ENCODE data around the gene AP1G1. TPM values are rescaled to one million over a fixed set of nuclear protein-coding genes. Genes with fewer than 3 reads are reported as not detected.
"Not testable (repeated sequence)": the region's sequence is repeated elsewhere in the genome, so short reads cannot be mapped to it uniquely, and the experiment has no call there.

The AP1G1 gene
- total RNA-seq, 1 experiment from 2014 or later: 63.8 TPM

DNA sequence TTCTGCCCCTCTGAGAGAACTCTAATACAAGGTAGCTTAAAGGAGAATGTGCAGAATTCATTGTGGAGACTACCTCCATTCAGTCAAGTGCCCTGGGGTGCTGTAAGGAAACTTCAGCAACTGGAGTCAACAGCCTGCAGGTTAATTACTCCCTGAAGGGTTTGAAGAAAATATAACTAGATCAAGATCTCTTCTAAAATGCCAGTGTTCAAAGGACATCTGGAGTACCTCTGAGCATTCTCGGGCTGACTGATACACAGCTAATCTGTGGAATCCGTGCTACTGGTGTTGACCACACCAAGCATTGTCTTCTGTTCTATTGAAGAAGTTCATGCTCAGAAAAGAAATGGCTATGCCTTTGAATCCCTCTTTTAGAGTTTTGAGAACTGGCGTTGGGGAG, 25.7 kb upstream of the AP1G1 start:
- no peak overlapping the region for H3K27ac ChIP-seq (ENCODE audit: low read length)
- intact Hi-C loops (cut with micrococcal nuclease; ENCODE audit: unreplicated experiment) (no loop called here), in situ Hi-C loops (cut with HindIII; ENCODE audit: low pct_unique_long_range_greater_than_20kb, low sequenced_read_pairs) (no loop called here)
- H3K36me3 ChIP-seq (ENCODE audit: control insufficient read depth, insufficient read depth, low read length): no peaks in the 10 kb centered on the region
- H3K27me3 ChIP-seq (ENCODE audit: control insufficient read depth, insufficient read depth, low read length): no peaks in the 10 kb centered on the region
- no peaks in the 10 kb centered on the region for H3K9me3 ChIP-seq (ENCODE audit: control insufficient read depth, insufficient read depth, low read depth, low read length)
- BruUV-seq (replicated peaks): no TSS peak
- TF ChIP-seq SIN3A (IDR thresholded peaks at IDR 0.05; ENCODE audit: borderline replicate concordance, insufficient read depth, low read depth, low read length) (no peak), TCF7L2 (IDR thresholded peaks at IDR 0.05; ENCODE audit: low read depth, low read length) (no peak), POLR2AphosphoS5 (IDR thresholded peaks at IDR 0.05; ENCODE audit: low read depth, low read length) (no peak)
- TF ChIP-seq, protein P1, sequence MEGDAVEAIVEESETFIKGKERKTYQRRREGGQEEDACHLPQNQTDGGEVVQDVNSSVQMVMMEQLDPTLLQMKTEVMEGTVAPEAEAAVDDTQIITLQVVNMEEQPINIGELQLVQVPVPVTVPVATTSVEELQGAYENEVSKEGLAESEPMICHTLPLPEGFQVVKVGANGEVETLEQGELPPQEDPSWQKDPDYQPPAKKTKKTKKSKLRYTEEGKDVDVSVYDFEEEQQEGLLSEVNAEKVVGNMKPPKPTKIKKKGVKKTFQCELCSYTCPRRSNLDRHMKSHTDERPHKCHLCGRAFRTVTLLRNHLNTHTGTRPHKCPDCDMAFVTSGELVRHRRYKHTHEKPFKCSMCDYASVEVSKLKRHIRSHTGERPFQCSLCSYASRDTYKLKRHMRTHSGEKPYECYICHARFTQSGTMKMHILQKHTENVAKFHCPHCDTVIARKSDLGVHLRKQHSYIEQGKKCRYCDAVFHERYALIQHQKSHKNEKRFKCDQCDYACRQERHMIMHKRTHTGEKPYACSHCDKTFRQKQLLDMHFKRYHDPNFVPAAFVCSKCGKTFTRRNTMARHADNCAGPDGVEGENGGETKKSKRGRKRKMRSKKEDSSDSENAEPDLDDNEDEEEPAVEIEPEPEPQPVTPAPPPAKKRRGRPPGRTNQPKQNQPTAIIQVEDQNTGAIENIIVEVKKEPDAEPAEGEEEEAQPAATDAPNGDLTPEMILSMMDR (IDR thresholded peaks at IDR 0.05): no peak
- TF ChIP-seq, protein P2, sequence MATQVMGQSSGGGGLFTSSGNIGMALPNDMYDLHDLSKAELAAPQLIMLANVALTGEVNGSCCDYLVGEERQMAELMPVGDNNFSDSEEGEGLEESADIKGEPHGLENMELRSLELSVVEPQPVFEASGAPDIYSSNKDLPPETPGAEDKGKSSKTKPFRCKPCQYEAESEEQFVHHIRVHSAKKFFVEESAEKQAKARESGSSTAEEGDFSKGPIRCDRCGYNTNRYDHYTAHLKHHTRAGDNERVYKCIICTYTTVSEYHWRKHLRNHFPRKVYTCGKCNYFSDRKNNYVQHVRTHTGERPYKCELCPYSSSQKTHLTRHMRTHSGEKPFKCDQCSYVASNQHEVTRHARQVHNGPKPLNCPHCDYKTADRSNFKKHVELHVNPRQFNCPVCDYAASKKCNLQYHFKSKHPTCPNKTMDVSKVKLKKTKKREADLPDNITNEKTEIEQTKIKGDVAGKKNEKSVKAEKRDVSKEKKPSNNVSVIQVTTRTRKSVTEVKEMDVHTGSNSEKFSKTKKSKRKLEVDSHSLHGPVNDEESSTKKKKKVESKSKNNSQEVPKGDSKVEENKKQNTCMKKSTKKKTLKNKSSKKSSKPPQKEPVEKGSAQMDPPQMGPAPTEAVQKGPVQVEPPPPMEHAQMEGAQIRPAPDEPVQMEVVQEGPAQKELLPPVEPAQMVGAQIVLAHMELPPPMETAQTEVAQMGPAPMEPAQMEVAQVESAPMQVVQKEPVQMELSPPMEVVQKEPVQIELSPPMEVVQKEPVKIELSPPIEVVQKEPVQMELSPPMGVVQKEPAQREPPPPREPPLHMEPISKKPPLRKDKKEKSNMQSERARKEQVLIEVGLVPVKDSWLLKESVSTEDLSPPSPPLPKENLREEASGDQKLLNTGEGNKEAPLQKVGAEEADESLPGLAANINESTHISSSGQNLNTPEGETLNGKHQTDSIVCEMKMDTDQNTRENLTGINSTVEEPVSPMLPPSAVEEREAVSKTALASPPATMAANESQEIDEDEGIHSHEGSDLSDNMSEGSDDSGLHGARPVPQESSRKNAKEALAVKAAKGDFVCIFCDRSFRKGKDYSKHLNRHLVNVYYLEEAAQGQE (IDR thresholded peaks at IDR 0.05; ENCODE audit: insufficient read depth in 1 of 2, low read depth in 2 of 2, low read length in 1 of 2): no peak
- H3K4me1 ChIP-seq (ENCODE audit: control insufficient read depth, insufficient read depth, low read length): no peaks in the 10 kb centered on the region
- no peak overlapping the region for H3K4me3 ChIP-seq (ENCODE audit: low read depth in 2 of 2, low read length in 2 of 2)
- DNase-seq (ENCODE audit: low read depth, low spot score): no peak
- POLR2A ChIA-PET: interaction anchor here (0.5 kb wide), 1 partner anchor 15 kb away, joined by 15 read pairs; no protein-coding TSS in a partner anchor
- ATAC-seq: no peak
- CTCF ChIA-PET: no interaction called here

DNA sequence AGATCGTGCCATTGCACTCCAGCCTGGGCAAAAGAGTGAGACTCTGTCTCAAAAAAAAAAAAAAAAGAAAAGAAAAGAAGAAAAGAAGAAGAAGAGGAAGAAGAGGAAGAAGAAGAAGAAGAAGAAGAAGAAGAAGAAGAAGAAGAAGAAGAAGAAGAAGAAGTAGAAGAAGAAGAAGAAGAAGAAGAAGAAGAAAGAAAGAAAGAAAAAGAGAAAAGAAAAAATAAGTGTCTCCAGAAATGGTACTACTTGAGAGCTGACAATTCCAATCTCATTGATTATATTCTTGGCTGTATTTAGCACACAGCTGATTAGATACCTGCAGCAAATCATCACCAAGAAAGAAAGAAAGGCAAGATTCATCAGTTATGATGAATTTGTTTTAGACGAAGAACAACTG, 23.5 kb upstream of the AP1G1 start:
- H3K27ac ChIP-seq (ENCODE audit: low read length); ATAC-seq; H3K4me1 ChIP-seq (ENCODE audit: control insufficient read depth, insufficient read depth, low read length); H3K27me3 ChIP-seq (ENCODE audit: control insufficient read depth, insufficient read depth, low read length); H3K9me3 ChIP-seq (ENCODE audit: control insufficient read depth, insufficient read depth, low read depth, low read length); H3K4me3 ChIP-seq (ENCODE audit: low read depth in 2 of 2, low read length in 2 of 2); in situ Hi-C loops (cut with HindIII; ENCODE audit: low pct_unique_long_range_greater_than_20kb, low sequenced_read_pairs); DNase-seq (ENCODE audit: low read depth, low spot score); CTCF ChIA-PET; POLR2A ChIA-PET; BruUV-seq (replicated peaks); H3K36me3 ChIP-seq (ENCODE audit: control insufficient read depth, insufficient read depth, low read length); intact Hi-C loops (cut with micrococcal nuclease; ENCODE audit: unreplicated experiment): not testable (repeated sequence)

DNA sequence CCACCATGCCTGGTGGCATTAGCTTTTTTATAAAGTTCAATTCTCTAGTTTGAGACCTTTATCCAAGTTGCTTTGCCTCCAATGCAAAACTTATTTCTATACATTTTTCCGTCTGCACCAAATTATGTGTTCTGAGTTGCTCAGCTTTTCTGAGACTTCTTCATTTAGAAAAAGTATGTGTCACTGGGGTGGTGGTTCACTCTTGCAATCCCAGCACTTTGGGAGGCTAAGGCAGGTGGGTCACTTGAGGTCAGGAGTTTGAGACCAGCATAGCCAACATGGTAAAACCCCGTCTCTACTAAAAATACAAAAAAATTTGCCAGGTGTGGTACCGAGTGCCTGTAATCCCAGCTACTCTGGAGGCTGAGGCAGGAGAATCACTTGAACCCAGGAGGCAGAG, 23.1 kb upstream of the AP1G1 start:
- H3K27me3 ChIP-seq (ENCODE audit: control insufficient read depth, insufficient read depth, low read length); H3K9me3 ChIP-seq (ENCODE audit: control insufficient read depth, insufficient read depth, low read depth, low read length); H3K4me3 ChIP-seq (ENCODE audit: low read depth in 2 of 2, low read length in 2 of 2); ATAC-seq; H3K27ac ChIP-seq (ENCODE audit: low read length); DNase-seq (ENCODE audit: low read depth, low spot score); H3K36me3 ChIP-seq (ENCODE audit: control insufficient read depth, insufficient read depth, low read length); BruUV-seq (replicated peaks); intact Hi-C loops (cut with micrococcal nuclease; ENCODE audit: unreplicated experiment); CTCF ChIA-PET; POLR2A ChIA-PET; in situ Hi-C loops (cut with HindIII; ENCODE audit: low pct_unique_long_range_greater_than_20kb, low sequenced_read_pairs); H3K4me1 ChIP-seq (ENCODE audit: control insufficient read depth, insufficient read depth, low read length): not testable (repeated sequence)
